Kidney (tissue), 14 donors: ENCODE data around the gene EPOP. TPM values are rescaled to one million over a fixed set of nuclear protein-coding genes. Genes with fewer than 3 reads are reported as not detected.
A peak's percentile ranks its signal among the peaks of the same experiment; 100 is the strongest.

Experiments
- DNase-seq, 5 donors: peaks; one replicate each; pipeline ENCODE4 v3.0.0-alpha.2; 2013 to 2020
- FAIRE-seq: peaks from 2 replicates; lab custom pipeline; 2012; peaks lifted over from hg19 to GRCh38; lab: Jason Lieb, UNC
- H3K27ac ChIP-seq, 2 donors: one replicate each; pipeline ENCODE4 v1.7.0; 2013; ENCODE audit warnings: low read depth in 2 of 2, low read length in 2 of 2, inconsistent platforms in 1 of 2
- H3K27me3 ChIP-seq: one replicate; pipeline ENCODE4 v1.7.1; 2013; ENCODE audit warnings: low read length, inconsistent platforms; ENCODE audit not compliant: control insufficient read depth, insufficient read depth
- H3K36me3 ChIP-seq, 3 donors: one replicate each; pipeline versions ENCODE4 v1.7.0 to v1.7.1; 2013; ENCODE audit warnings: low read length in 3 of 3, control low read depth in 1 of 3, inconsistent platforms in 1 of 3; ENCODE audit not compliant: insufficient read depth in 3 of 3, control insufficient read depth in 2 of 3
- H3K4me1 ChIP-seq, 3 donors: one replicate each; pipeline versions ENCODE4 v1.7.0 to v1.7.1; 2013; ENCODE audit warnings: low read length in 3 of 3, inconsistent platforms in 1 of 3, low read depth in 1 of 3; ENCODE audit not compliant: control insufficient read depth in 2 of 3, insufficient read depth in 2 of 3
- H3K4me3 ChIP-seq, 3 donors: one replicate each; pipeline versions ENCODE4 v1.7.0 to v1.8.1; 2013; ENCODE audit warnings: low read length in 3 of 3, control low read depth in 1 of 3, inconsistent platforms in 1 of 3
- H3K9ac ChIP-seq, 3 donors: one replicate each; pipeline versions ENCODE4 v1.7.0 to v1.7.1; 2013; ENCODE audit warnings: low read length in 3 of 3, control low read depth in 1 of 3, inconsistent platforms in 1 of 3
- H3K9me3 ChIP-seq, 3 donors: one replicate each; pipeline versions ENCODE4 v1.7.0 to v1.7.1; 2013; ENCODE audit warnings: low read length in 3 of 3, control low read depth in 1 of 3, inconsistent platforms in 1 of 3; ENCODE audit not compliant: control insufficient read depth in 2 of 3, insufficient read depth in 1 of 3
- intact Hi-C: fragments of 100-400 bp; cut with DNase I; formaldehyde crosslinking; loops from one replicate; pipeline ENCODE4 v1.11.1; 2022
- polyA plus RNA-seq: library from polyadenylated mRNA; stranded (reverse); fragments of 350-450 nt; fragmentation: Illumina TruSeq; extraction: RNeasy Lipid Tissue Mini Kit (QIAGEN cat#74804); gene quantifications from one replicate; pipeline ENCODE4 v1.2.3, GENCODE V29; 2014; ENCODE audit warnings: low read depth, low replicate concordance; ENCODE audit not compliant: insufficient read depth
- total RNA-seq: library from RNA; stranded (reverse); fragmentation: NEBNext Ultra II Directional; extraction: Animal tissue kit (Norgen Biotek cat#: 25700); gene quantifications from one replicate; pipeline ENCODE4 v1.2.1, GENCODE V29; 2021
- TF ChIP-seq, protein P1 (sequence below): IDR thresholded peaks from 3 replicates; pipeline ENCODE4 v1.5.1; 2012; ENCODE audit warnings: mild to moderate bottlenecking, moderate library complexity, borderline replicate concordance; ENCODE audit not compliant: insufficient read depth; ENCODE audit errors: extremely low read depth
- donor health status: control.
- donor health status: control.
- donor health status: control.
- donor health status: control.
- donor health status: control.
- donor health status: DM: yes; HTN: yes; CAD: no.
- donor health status: Normal renal cell carcinoma (clear cell type).

The EPOP gene
- total and polyA plus RNA-seq, 2 donors from 2014 or later, result 0.49 to 1.3 TPM

DNA sequence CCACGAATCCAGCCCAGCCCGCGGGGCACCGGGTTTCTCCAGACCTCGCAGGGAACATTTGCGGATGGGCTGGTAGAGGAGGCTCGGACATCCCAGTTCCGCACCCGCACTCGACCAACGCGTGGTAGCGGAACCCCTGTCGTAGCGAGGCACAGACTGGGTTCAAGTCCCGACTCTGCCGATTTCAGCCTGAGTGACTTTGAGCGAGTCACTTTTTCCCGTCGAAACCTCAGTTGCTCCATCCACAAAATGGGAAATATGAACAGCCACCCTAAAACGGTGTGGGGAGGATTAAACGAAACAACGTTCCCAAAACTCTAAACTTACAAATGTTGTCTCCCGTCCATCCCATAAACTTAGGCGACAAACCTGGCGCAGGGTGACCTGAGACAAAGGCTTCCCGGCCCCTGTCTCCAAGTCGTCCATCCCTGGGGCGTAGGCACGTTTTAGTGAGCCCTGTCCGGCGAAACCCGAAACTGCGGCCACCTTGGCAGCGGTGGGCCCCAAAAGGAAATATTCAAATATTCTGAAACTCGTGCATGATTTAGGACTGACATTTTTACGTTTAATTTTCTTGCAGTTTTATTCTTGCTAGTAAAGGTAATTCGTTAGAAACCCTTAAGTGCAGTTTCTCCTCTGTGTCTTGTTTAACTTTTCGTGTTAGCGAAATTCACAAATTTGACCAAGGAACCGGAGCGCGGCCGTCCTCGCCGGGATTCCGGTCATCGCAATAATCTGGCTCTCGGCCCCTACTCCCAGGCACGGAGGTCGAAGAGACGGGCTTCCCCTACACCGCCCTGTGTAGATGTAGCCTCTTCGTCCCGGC lies 28.4 kb upstream of the EPOP start:
- no peaks in the 10 kb centered on the region for H3K27me3 ChIP-seq
- FAIRE-seq, result no peak
- H3K4me3 ChIP-seq, result peak overlapping the region; percentile 78 to 92 (median 88)
- H3K4me1 ChIP-seq, result peaks cover 3 to 30% (median 16%) of the 10 kb centered on the region in 3 donors
- peak overlapping the region; percentile 61 to 97 (median 87) for H3K9ac ChIP-seq
- DNase-seq, result peak in 3 of 5 donors; percentile 37 to 81 (median 69)
- peak overlapping the region; percentile 96 to 97 for H3K27ac ChIP-seq
- intact Hi-C loops, result no loop called here
- TF ChIP-seq, protein P1, sequence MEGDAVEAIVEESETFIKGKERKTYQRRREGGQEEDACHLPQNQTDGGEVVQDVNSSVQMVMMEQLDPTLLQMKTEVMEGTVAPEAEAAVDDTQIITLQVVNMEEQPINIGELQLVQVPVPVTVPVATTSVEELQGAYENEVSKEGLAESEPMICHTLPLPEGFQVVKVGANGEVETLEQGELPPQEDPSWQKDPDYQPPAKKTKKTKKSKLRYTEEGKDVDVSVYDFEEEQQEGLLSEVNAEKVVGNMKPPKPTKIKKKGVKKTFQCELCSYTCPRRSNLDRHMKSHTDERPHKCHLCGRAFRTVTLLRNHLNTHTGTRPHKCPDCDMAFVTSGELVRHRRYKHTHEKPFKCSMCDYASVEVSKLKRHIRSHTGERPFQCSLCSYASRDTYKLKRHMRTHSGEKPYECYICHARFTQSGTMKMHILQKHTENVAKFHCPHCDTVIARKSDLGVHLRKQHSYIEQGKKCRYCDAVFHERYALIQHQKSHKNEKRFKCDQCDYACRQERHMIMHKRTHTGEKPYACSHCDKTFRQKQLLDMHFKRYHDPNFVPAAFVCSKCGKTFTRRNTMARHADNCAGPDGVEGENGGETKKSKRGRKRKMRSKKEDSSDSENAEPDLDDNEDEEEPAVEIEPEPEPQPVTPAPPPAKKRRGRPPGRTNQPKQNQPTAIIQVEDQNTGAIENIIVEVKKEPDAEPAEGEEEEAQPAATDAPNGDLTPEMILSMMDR, result no peak
- H3K36me3 ChIP-seq, result peaks cover 0 to 4% (median 0%) of the 10 kb centered on the region in 3 donors
- no peaks in the 10 kb centered on the region for H3K9me3 ChIP-seq

DNA sequence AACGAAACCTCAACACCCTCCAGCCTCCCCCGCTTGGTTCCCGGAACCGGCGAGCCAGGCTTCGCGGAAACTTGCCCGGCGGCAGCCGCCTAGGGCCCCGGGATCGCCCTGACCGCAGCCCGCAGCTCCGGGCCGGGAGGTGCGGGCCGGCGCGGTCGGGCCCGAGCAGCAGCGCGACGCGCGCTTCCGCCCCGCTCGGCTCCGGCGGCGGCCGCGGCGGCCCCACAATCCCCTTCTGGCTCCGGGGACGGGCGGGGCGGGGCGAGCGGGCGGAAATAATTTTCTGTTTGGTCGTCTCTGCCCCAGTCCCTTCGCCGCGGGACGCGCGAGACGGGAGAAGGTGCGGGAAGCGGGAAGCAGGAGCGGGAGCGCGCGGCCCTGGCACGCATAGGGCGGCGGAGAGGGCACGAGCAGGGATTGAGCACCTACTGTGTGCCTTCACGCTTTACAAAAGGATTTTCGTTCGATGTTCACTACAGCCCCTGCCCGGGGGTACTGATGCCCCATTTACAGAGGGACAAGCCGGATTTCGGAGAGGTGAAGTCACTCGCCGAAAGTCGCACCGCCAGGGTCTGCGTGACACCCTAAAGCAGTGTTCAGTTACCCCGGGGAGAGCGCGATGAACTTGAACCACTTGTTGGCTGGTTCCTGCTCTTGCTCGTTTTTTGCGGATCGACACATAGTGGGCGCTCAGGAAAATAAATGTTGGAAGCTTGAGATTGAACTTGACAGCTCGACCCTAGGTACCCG lies 27.6 kb upstream of the EPOP start:
- H3K9me3 ChIP-seq, result no peaks in the 10 kb centered on the region
- H3K4me3 ChIP-seq, result peak overlapping the region; percentile 78 to 92 (median 88)
- H3K9ac ChIP-seq, result peak overlapping the region; percentile 61 to 97 (median 87)
- DNase-seq, result peak; percentile 90 to 96 (median 91)
- no peak for FAIRE-seq
- no peaks in the 10 kb centered on the region for H3K27me3 ChIP-seq
- H3K27ac ChIP-seq, result peak overlapping the region; percentile 96 to 97
- TF ChIP-seq, protein P1, result no peak
- intact Hi-C loops, result no loop called here
- no peaks in the 10 kb centered on the region for H3K36me3 ChIP-seq
- H3K4me1 ChIP-seq, result peaks cover 3 to 27% (median 16%) of the 10 kb centered on the region in 3 donors

DNA sequence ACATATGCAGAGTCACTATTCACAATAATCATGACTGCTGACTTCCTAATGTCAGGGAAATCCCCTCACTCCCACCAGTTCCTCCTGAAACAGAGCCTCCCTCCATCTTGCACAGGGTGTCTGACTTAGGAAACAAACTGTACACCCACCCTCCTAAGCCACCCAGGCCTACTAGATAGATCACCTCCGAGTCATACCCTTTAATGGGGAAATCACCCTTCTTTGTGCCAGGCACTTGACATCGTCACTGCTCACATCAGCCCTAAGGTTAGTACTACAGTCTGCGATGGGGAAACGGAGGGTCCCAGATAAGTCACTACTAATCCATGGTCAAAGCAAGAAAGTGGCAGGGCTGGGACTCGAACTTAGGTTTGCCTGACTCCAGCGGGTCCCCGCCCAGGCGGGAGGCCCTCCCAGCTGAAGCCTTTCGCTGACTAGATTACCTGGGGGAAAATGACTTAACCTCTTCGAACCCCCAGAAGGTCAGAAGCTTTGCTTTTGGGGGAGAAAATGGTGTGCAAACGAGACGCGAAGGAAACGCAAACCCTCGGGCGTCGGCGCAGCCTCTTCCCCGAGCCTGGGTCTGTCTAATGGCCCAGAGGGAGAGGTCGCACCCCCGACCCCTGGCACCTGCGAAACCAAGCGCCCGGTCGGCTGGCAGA lies 26.9 kb upstream of the EPOP start:
- Histone ChIP-seq H3K27ac (peak overlapping the region; percentile 86 to 96), H3K27me3 (no peaks in the 10 kb centered on the region), H3K9ac (peak overlapping the region; percentile 33 to 91 (median 80)), H3K4me1 (peaks cover 3 to 21% (median 16%) of the 10 kb centered on the region in 3 donors), H3K9me3 (no peaks in the 10 kb centered on the region), H3K4me3 (peak overlapping the region; percentile 61 to 77 (median 73)), H3K36me3 (no peaks in the 10 kb centered on the region)
- TF ChIP-seq, protein P1, result no peak
- intact Hi-C loops, result no loop called here
- DNase-seq (peak in 1 of 5 donors; percentile 85), FAIRE-seq (no peak)
